NCI-H146 (cell line): Measurements from ENCODE around the gene TMEM181.
"Not testable (repeated sequence)": the region's sequence is repeated elsewhere in the genome, so short reads cannot be mapped to it uniquely, and the experiment has no call there.

Source experiments
- DNase-seq: peaks from one replicate; lab custom pipeline; 2025; lab: John Stamatoyannopoulos, UW

Gene TMEM181

GRCh38 chr6:158621694-158622544, 62.0 kb downstream of the TMEM181 start:
- DNase-seq = no peak

- DNase-seq = no peak
Observed at GRCh38 chr6:158622545-158623190, 62.8 kb downstream of the TMEM181 start.

- DNase-seq = peak; percentile 79
Observed at GRCh38 chr6:158624684-158625682, 65.1 kb downstream of the TMEM181 start.

GRCh38 chr6:158625881-158626305, 66.0 kb downstream of the TMEM181 start:
- DNase-seq = no peak

- DNase-seq = no peak
Observed at GRCh38 chr6:158626360-158627167, 66.7 kb downstream of the TMEM181 start.

- no peak for DNase-seq
Observed at GRCh38 chr6:158627168-158627939, 67.5 kb downstream of the TMEM181 start.

GRCh38 chr6:158627940-158628211, 68.0 kb downstream of the TMEM181 start:
- DNase-seq = no peak

- DNase-seq = no peak
Observed at GRCh38 chr6:158628542-158628941, 68.7 kb downstream of the TMEM181 start.

GRCh38 chr6:158629367-158630221, 69.7 kb downstream of the TMEM181 start:
- no peak for DNase-seq

GRCh38 chr6:158630938-158631616, 71.2 kb downstream of the TMEM181 start:
- no peak for DNase-seq

- DNase-seq = no peak
Observed at GRCh38 chr6:158631678-158632537, 72.0 kb downstream of the TMEM181 start.

- not testable (repeated sequence) for DNase-seq
Observed at GRCh38 chr6:158632538-158633119, 72.7 kb downstream of the TMEM181 start.

GRCh38 chr6:158633127-158633526, 73.2 kb downstream of the TMEM181 start:
- no peak for DNase-seq

- no peak for DNase-seq
Observed at GRCh38 chr6:158634695-158635426, 75.0 kb downstream of the TMEM181 start.

- no peak for DNase-seq
Observed at GRCh38 chr6:158635427-158636073, 75.7 kb downstream of the TMEM181 start.

- DNase-seq = no peak
Observed at GRCh38 chr6:158636778-158637177, 76.9 kb downstream of the TMEM181 start.
